Keratinocyte (primary cell): ENCODE data around the gene TATDN2.

ENCODE experiments used
- CTCF ChIP-seq, 3 experiments: IDR thresholded peaks in 1 of 3; conservative IDR thresholded peaks in 1 of 3; optimal IDR thresholded peaks in 1 of 3; 2 replicates in 2 of 3; 3 replicates in 1 of 3; pipeline versions ENCODE3 to v1.5.1; 2011; ENCODE audit warnings: low read length in 3 of 3, mild to moderate bottlenecking in 3 of 3, moderate library complexity in 2 of 3, control low read depth in 1 of 3, inconsistent platforms in 1 of 3; ENCODE audit not compliant: insufficient read depth in 2 of 3; ENCODE audit errors: extremely low read depth in 1 of 3
- EZH2 ChIP-seq: IDR thresholded peaks from one replicate; pipeline ENCODE4 v1.6.1; 2012; ENCODE audit warnings: inconsistent platforms, mild to moderate bottlenecking, low read length, moderate library complexity

- TF ChIP-seq CTCF (optimal IDR thresholded peaks at IDR 0.05 in 1 of 3, IDR thresholded peaks at IDR 0.05 in 1 of 3, conservative IDR thresholded peaks at IDR 0.05 in 1 of 3; ENCODE audit: extremely low read depth in 1 of 3, insufficient read depth in 2 of 3, low read length in 3 of 3) = no peak
- no peak for TF ChIP-seq EZH2
Measured at GRCh38 chr3:10233988-10234387, 14.3 kb upstream of the TATDN2 start.
